ENCODE measurements around the gene SLC22A3. TPM values are rescaled to one million over a fixed set of nuclear protein-coding genes. Genes with fewer than 3 reads are reported as not detected.
"Not testable (repeated sequence)": the region's sequence is repeated elsewhere in the genome, so short reads cannot be mapped to it uniquely, and the experiment has no call there.

SLC22A3 gene
- total RNA-seq, 4 donors from 2014 or later = 49.5 to 75.4 (median 58.2) TPM

DNA sequence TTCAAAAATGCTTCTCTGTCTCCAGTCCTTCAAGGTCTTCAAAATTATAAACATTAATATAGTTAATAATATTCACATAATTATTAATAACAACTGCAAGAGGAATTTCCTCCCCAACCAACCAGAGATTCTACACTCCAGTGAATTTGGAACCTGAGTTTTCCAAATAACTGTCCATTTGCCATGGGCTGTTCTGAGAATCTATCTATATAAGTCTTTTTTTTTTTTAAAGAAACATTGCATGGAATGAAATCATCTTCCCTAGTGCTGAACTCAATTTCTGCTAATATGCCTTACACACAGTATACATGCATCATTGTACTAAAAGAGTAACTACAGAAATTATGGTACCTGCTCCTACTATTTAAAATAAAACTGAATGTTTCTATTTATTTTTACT lies 113.9 kb downstream of the SLC22A3 start:
- Histone ChIP-seq H3K27me3 (no peaks in the 10 kb centered on the region), H3K4me1 (no peaks in the 10 kb centered on the region), H3K36me3 (no peaks in the 10 kb centered on the region), H3K4me3 (no peak overlapping the region), H3K9me3 (no peaks in the 10 kb centered on the region), H3K27ac (no peak overlapping the region)
- intact Hi-C loops (cut with DNase I; ENCODE audit: low total_unique reads) (no loop called here), in situ Hi-C loops (cut with MboI; ENCODE audit: low sequenced_read_pairs in 4 of 4) (loop anchor here in 3 of 4 donors (25.0 kb wide), 2 partner anchors 325 to 600 kb away; no protein-coding TSS in a partner anchor)
- no peak for DNase-seq
- ATAC-seq = no peak
- no peak for TF ChIP-seq POLR2A (IDR thresholded peaks at IDR 0.05)
- TF ChIP-seq, protein P1, sequence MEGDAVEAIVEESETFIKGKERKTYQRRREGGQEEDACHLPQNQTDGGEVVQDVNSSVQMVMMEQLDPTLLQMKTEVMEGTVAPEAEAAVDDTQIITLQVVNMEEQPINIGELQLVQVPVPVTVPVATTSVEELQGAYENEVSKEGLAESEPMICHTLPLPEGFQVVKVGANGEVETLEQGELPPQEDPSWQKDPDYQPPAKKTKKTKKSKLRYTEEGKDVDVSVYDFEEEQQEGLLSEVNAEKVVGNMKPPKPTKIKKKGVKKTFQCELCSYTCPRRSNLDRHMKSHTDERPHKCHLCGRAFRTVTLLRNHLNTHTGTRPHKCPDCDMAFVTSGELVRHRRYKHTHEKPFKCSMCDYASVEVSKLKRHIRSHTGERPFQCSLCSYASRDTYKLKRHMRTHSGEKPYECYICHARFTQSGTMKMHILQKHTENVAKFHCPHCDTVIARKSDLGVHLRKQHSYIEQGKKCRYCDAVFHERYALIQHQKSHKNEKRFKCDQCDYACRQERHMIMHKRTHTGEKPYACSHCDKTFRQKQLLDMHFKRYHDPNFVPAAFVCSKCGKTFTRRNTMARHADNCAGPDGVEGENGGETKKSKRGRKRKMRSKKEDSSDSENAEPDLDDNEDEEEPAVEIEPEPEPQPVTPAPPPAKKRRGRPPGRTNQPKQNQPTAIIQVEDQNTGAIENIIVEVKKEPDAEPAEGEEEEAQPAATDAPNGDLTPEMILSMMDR (IDR thresholded peaks at IDR 0.05 in 4 of 5, conservative IDR thresholded peaks at IDR 0.05 in 1 of 5) = no peak

DNA sequence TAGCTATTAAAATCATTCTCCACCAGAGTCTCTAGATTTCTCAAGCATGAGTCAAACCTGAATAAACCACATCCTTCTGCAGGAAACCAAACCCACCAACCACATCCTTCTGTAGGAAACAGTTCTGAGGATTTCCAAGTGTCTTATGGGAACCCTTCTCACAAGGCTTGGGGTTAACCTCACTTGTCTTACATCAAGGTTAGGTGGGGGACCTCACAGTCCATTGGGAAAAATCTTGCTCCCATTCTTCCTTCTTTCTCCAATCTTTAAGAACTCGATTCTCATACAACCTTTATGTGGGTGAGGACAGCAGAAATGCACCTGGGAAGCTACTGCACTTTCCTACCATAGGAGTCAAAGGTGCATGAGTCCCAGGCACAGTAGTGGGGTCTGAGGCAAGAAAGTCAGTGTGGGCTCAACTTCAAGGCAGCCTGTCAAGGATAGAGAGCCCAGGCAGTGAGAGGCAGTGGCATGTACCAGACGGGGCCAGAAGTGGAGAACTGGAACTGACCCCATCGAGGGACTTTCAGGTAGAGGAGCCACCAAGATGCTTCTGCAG lies 114.5 kb downstream of the SLC22A3 start:
- Histone ChIP-seq H3K4me1 (no peaks in the 10 kb centered on the region), H3K4me3 (no peak overlapping the region), H3K36me3 (no peaks in the 10 kb centered on the region), H3K27ac (no peak overlapping the region), H3K9me3 (no peaks in the 10 kb centered on the region), H3K27me3 (no peaks in the 10 kb centered on the region)
- no peak for TF ChIP-seq POLR2A (IDR thresholded peaks at IDR 0.05)
- TF ChIP-seq, protein P1 (IDR thresholded peaks at IDR 0.05 in 4 of 5, conservative IDR thresholded peaks at IDR 0.05 in 1 of 5) = no peak
- intact Hi-C loops (cut with DNase I; ENCODE audit: low total_unique reads) (no loop called here), in situ Hi-C loops (cut with MboI; ENCODE audit: low sequenced_read_pairs in 4 of 4) (loop anchor here in 3 of 4 donors (25.0 kb wide), 2 partner anchors 325 to 600 kb away; no protein-coding TSS in a partner anchor)
- no peak for DNase-seq
- ATAC-seq = no peak

DNA sequence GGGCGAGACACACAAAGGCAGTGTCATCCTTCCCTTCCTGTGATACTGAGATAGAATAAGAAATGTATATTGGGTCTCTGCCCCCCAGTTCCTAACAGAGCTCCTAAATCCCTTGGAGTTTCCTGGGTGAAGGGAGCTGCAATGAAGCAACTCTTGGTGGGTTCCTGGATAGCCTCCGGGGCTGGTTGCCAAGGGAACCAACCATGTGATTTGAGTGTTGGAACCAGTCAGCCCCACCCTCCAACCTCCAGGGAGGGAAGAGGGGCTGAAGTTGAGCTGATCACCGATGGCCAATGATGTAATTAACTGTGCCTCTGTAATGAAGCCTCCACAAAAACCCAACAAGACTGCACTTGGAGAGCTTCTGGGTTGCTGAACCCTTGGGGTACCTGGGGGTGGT lies 116.6 kb downstream of the SLC22A3 start:
- H3K9me3 ChIP-seq = no peaks in the 10 kb centered on the region
- H3K27ac ChIP-seq = no peak overlapping the region
- H3K36me3 ChIP-seq = no peaks in the 10 kb centered on the region
- intact Hi-C loops (cut with DNase I; ENCODE audit: low total_unique reads) = no loop called here
- DNase-seq = no peak
- no peak overlapping the region for H3K4me3 ChIP-seq
- ATAC-seq = no peak
- no peaks in the 10 kb centered on the region for H3K27me3 ChIP-seq
- no peaks in the 10 kb centered on the region for H3K4me1 ChIP-seq
- in situ Hi-C loops (cut with MboI; ENCODE audit: low sequenced_read_pairs in 4 of 4) = loop anchor here in 3 of 4 donors (25.0 kb wide), 2 partner anchors 327 to 602 kb away; no protein-coding TSS in a partner anchor
- no peak for TF ChIP-seq POLR2A (IDR thresholded peaks at IDR 0.05)
- TF ChIP-seq, protein P1 (IDR thresholded peaks at IDR 0.05 in 4 of 5, conservative IDR thresholded peaks at IDR 0.05 in 1 of 5) = no peak

DNA sequence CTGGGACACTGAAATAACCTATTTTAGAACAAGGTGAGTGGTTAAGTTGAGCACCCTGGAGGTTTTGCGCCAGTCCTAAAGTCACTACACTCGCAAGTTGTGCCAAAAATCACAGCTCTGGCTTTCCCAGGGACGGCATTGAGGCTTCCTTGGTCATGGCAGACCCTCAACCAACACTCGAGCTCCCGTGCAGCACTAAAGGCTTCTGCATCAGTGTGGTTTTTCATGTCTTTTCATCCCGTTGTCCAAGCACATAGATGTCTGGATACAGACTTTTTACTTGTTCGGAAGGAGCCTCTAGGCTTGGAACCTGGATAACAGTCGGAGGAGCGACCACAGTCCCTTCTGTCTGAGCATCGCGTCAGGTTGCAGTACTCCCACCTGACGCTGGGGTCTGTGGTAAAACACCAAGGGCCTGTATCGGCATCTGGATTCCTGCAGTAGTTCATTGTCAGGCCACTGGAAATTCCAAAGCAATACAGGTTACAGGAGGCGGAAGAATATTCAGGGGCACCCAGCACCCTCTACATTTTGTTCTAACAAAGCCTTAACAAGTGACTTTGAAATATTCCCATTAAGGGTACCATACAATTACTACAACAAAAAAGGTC lies 119.2 kb downstream of the SLC22A3 start:
- H3K4me3 ChIP-seq; intact Hi-C loops (cut with DNase I; ENCODE audit: low total_unique reads): not testable (repeated sequence)

DNA sequence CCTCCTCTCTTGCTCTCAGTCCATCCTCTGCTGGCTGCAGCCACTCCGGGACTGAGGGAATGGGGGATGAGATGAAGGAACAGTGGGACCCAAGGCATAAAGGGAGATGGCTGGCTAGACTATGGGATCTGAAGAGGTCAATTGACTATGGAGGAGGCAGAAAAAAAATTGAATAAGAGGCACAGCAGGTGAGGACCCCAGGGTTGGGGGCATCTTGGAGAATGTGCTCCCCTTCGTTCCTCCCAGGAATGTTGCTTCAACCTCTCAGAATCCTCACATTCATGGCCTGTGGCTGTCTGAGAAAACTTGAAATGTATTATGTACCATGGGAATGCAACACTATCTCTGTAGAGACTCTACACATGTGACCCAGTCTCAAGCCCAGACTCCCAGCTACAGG lies 121.0 kb downstream of the SLC22A3 start:
- H3K36me3 ChIP-seq = no peaks in the 10 kb centered on the region
- intact Hi-C loops (cut with DNase I; ENCODE audit: low total_unique reads) = no loop called here
- no peaks in the 10 kb centered on the region for H3K9me3 ChIP-seq
- TF ChIP-seq, protein P1 (IDR thresholded peaks at IDR 0.05 in 4 of 5, conservative IDR thresholded peaks at IDR 0.05 in 1 of 5) = no peak
- no peak for TF ChIP-seq POLR2A (IDR thresholded peaks at IDR 0.05)
- no peak overlapping the region for H3K27ac ChIP-seq
- H3K27me3 ChIP-seq = no peaks in the 10 kb centered on the region
- DNase-seq = no peak
- ATAC-seq = no peak
- in situ Hi-C loops (cut with MboI; ENCODE audit: low sequenced_read_pairs in 4 of 4) = loop anchor here in 3 of 4 donors (25.0 kb wide), 2 partner anchors 332 to 607 kb away; no protein-coding TSS in a partner anchor
- H3K4me1 ChIP-seq = no peaks in the 10 kb centered on the region
- no peak overlapping the region for H3K4me3 ChIP-seq

More for the DNA sequence above, 119.2 kb downstream of the SLC22A3 start:
- DNase-seq, H3K9me3 ChIP-seq, H3K36me3 ChIP-seq, H3K27me3 ChIP-seq, ATAC-seq, H3K4me1 ChIP-seq, H3K27ac ChIP-seq: not testable (repeated sequence)
- in situ Hi-C loops (cut with MboI; ENCODE audit: low sequenced_read_pairs in 4 of 4) = loop anchor here in 3 of 4 donors (25.0 kb wide), 2 partner anchors 330 to 605 kb away; no protein-coding TSS in a partner anchor

DNA sequence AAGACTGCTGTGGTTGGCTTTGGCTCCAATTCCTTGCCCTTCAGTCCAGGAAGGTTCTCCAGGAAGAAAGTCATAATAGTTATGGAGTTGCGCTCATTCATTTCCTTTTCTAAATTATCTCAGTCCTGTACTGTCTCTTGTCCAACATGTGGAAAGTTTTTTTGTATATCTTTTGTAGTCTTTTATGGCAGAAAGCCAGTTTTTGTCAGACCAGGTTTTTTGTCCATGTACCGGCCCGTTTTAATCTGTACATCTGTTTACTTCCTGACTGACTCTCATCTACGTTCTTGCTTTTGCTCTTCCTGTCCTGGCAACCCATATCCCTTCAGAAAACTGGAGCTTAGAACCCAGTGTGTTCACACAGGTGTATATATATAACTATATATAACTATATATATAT lies 127.9 kb downstream of the SLC22A3 start:
- H3K27ac ChIP-seq; intact Hi-C loops (cut with DNase I; ENCODE audit: low total_unique reads); ATAC-seq; H3K36me3 ChIP-seq; H3K4me3 ChIP-seq; DNase-seq; in situ Hi-C loops (cut with MboI; ENCODE audit: low sequenced_read_pairs in 4 of 4); H3K27me3 ChIP-seq; H3K4me1 ChIP-seq; H3K9me3 ChIP-seq: not testable (repeated sequence)

DNA sequence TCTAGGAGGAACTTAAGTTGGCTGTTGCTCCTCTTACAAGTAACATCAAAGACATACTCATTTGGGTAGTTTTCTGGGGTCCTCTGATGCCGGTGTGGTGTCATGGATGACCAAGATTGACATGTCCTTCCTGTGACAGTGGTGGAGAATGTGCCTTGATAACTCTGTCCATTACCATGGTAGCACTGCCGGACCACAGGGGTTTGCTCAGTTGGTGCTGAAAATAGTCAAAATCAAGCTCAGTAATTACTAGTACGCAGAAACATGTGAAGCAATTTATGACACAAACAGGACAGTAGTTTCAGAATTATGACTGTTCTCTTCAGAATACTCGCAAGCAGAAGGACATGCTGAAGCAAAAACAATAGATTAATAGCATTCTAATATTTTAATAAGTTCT lies 128.9 kb downstream of the SLC22A3 start:
- in situ Hi-C loops (cut with MboI; ENCODE audit: low sequenced_read_pairs in 4 of 4); H3K9me3 ChIP-seq; ATAC-seq; H3K27me3 ChIP-seq; H3K4me1 ChIP-seq; H3K4me3 ChIP-seq; DNase-seq; intact Hi-C loops (cut with DNase I; ENCODE audit: low total_unique reads); H3K36me3 ChIP-seq; H3K27ac ChIP-seq: not testable (repeated sequence)
